Ascending aorta (tissue), 2 donors: Measurements from ENCODE around the gene PRAME. TPM values are rescaled to one million over a fixed set of nuclear protein-coding genes. Genes with fewer than 3 reads are reported as not detected.

Experiments
- DNase-seq, 2 donors: peaks; one replicate each; pipeline ENCODE4 v3.0.0-alpha.2; 2019; ENCODE audit warnings: low spot score in 2 of 2
- H3K27ac ChIP-seq, 2 donors: fragments of 200-600 bp; sonication (generic); one replicate each; pipeline ENCODE4 v1.5.1; 2016 to 2017; ENCODE audit warnings: mild to moderate bottlenecking in 1 of 2
- H3K27me3 ChIP-seq: fragments of 200-600 bp; sonication (generic); one replicate; pipeline ENCODE4 v1.5.1; 2017
- H3K36me3 ChIP-seq, 2 donors: fragments of 200-600 bp; sonication (generic); one replicate each; pipeline ENCODE4 v1.5.1; 2016
- H3K4me1 ChIP-seq, 2 donors: fragments of 200-600 bp; sonication (generic); one replicate each; pipeline ENCODE4 v1.5.1; 2016 to 2017; ENCODE audit warnings: mild to moderate bottlenecking in 1 of 2
- H3K4me3 ChIP-seq, 2 donors: fragments of 200-600 bp; sonication (generic); one replicate each; pipeline ENCODE4 v1.5.1; 2016 to 2017; ENCODE audit warnings: mild to moderate bottlenecking in 1 of 2
- H3K9me3 ChIP-seq, 2 donors: fragments of 200-600 bp; sonication (generic); one replicate each; pipeline ENCODE4 v1.5.1; 2016
- CTCF ChIP-seq, 3 experiments: fragments of 200-600 bp in 2 of 3; fragments of 450-650 bp in 1 of 3; sonication (generic) in 2 of 3; IDR thresholded peaks; one replicate each; pipeline ENCODE4 v1.5.1; 2016 to 2019; ENCODE audit warnings: antibody characterized with exemption in 3 of 3, mild to moderate bottlenecking in 1 of 3, moderate library complexity in 1 of 3
- intact Hi-C: fragments of 100-400 bp; cut with DNase I; formaldehyde crosslinking; loops from one replicate; pipeline ENCODE4 v1.15.1; 2023
- total RNA-seq: library from RNA; depleted of rRNA; stranded (reverse); fragments of >200 nt; gene quantifications from one replicate; pipeline ENCODE4 v1.1.0, GENCODE V29; 2016

PRAME gene
- total RNA-seq, 1 donor from 2014 or later: not detected

GRCh38 chr22:22527312-22527711 lies 31.8 kb downstream of the PRAME start:
- TF ChIP-seq CTCF (IDR thresholded peaks at IDR 0.05): no peak
- no peaks in the 10 kb centered on the region for H3K9me3 ChIP-seq
- intact Hi-C loops: no loop called here
- no peaks in the 10 kb centered on the region for H3K27me3 ChIP-seq
- H3K27ac ChIP-seq: no peak overlapping the region
- no peak for DNase-seq
- H3K36me3 ChIP-seq: no peaks in the 10 kb centered on the region
- H3K4me1 ChIP-seq: no peaks in the 10 kb centered on the region
- H3K4me3 ChIP-seq: no peak overlapping the region

GRCh38 chr22:22526125-22526912 lies 32.7 kb downstream of the PRAME start:
- intact Hi-C loops: no loop called here

GRCh38 chr22:22523494-22523893 lies 35.6 kb downstream of the PRAME start:
- H3K4me3 ChIP-seq: no peak overlapping the region
- TF ChIP-seq CTCF (IDR thresholded peaks at IDR 0.05): no peak
- no peak for DNase-seq
- intact Hi-C loops: no loop called here
- H3K4me1 ChIP-seq: no peaks in the 10 kb centered on the region
- no peaks in the 10 kb centered on the region for H3K9me3 ChIP-seq
- no peaks in the 10 kb centered on the region for H3K27me3 ChIP-seq
- H3K27ac ChIP-seq: no peak overlapping the region
- H3K36me3 ChIP-seq: no peaks in the 10 kb centered on the region

More at GRCh38 chr22:22526125-22526912, 32.7 kb downstream of the PRAME start:
- Histone ChIP-seq H3K27ac (no peak overlapping the region), H3K4me3 (no peak overlapping the region), H3K4me1 (no peaks in the 10 kb centered on the region), H3K36me3 (no peaks in the 10 kb centered on the region), H3K27me3 (no peaks in the 10 kb centered on the region), H3K9me3 (no peaks in the 10 kb centered on the region)
- no peak for DNase-seq
- no peak for TF ChIP-seq CTCF (IDR thresholded peaks at IDR 0.05)

GRCh38 chr22:22521631-22522030 lies 37.4 kb downstream of the PRAME start:
- no peak for TF ChIP-seq CTCF (IDR thresholded peaks at IDR 0.05)
- intact Hi-C loops: no loop called here
- Histone ChIP-seq H3K4me3 (no peak overlapping the region), H3K27me3 (no peaks in the 10 kb centered on the region), H3K27ac (no peak overlapping the region), H3K4me1 (no peaks in the 10 kb centered on the region), H3K9me3 (no peaks in the 10 kb centered on the region), H3K36me3 (no peaks in the 10 kb centered on the region)
- DNase-seq: no peak

DNA sequence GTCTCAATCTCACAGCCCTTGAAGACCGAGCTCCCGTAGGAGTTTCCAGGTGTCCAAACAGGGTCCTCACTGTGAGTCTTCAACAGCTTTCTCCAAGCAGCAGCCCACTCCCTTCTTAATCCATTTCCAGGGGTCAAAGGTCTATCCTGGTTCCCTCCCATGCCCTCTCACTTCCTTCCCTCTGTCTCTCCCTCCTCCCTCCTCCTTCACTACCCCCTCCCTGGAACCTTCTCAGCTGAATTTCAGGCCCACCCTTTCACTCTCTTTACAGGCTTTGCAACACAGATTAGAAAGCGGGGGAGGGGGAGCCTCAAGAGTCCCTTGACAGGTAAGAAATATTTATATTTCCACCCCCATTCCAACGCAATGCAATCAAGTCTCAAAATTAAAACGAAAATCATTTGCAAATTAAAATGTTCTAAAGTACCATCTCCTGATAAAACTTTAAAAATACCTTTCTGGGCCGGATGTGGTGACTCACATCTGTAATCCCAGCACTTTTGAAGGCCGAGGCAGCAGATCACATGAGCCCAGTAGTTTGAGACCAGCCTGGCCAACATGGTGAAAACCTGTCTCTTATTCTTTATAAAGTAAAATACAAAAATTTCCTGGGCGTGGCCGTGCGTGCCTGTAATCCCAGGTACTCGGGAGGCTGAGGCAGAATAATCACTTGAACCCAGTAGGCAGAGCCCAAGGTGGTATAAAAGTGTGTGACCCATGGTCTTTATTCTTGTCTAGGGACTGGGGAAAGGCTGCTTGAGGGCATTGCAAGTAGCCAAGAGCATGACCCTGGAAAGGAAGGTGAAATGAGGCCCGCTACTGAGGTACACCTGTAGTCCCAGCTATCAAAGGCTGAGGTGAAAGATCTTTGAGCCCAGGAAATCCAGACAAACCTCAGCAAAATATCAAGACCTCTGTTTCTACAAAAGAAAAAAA lies 38.1 kb downstream of the PRAME start:
- no peak for DNase-seq
- Histone ChIP-seq H3K27me3 (no peaks in the 10 kb centered on the region), H3K27ac (no peak overlapping the region), H3K36me3 (no peaks in the 10 kb centered on the region), H3K4me1 (no peaks in the 10 kb centered on the region), H3K9me3 (no peaks in the 10 kb centered on the region), H3K4me3 (no peak overlapping the region)
- intact Hi-C loops: no loop called here
- no peak for TF ChIP-seq CTCF (IDR thresholded peaks at IDR 0.05)
